Stimulated activated CD4-positive, alpha-beta T cell treated with anti-CD3 and anti-CD28 coated beads, Interleukin-15, amount 100 ng/mL, for 24 hours (primary cell): ENCODE measurements around the gene COL15A1.

ENCODE experiments used
- DNase-seq: peaks from one replicate; pipeline ENCODE4 v3.0.0-alpha.2; 2020

The COL15A1 gene

GRCh38 chr9:99118782-99119466 is 175.2 kb downstream of the COL15A1 start:
- DNase-seq = peak; percentile 63

GRCh38 chr9:99119976-99120655 is 176.4 kb downstream of the COL15A1 start:
- DNase-seq = no peak
